Measurements from ENCODE around the gene LOX.

LOX gene

GRCh38 chr5:122124766-122125165 is 46.7 kb upstream of the LOX start:
- TF ChIP-seq CTCF (IDR thresholded peaks at IDR 0.05; ENCODE audit: insufficient read depth, low read length): no peak
- TF ChIP-seq POLR2AphosphoS5 (IDR thresholded peaks at IDR 0.05; ENCODE audit: low read depth): no peak
- no peak for TF ChIP-seq SPI1 (IDR thresholded peaks at IDR 0.05; ENCODE audit: borderline replicate concordance, low read depth)
- TF ChIP-seq GABPA (IDR thresholded peaks at IDR 0.05; ENCODE audit: low read depth): no peak
- no peak for TF ChIP-seq REST (IDR thresholded peaks at IDR 0.05; ENCODE audit: insufficient replicate concordance, low read depth)
- no peak overlapping the region for H3K27ac ChIP-seq (replicated peaks)
- DNase-seq (ENCODE audit: low read depth in 1 of 2, low spot score in 1 of 2): no peak

GRCh38 chr5:122121479-122122465 is 43.7 kb upstream of the LOX start:
- TF ChIP-seq CTCF (IDR thresholded peaks at IDR 0.05; ENCODE audit: insufficient read depth, low read length) (no peak), POLR2AphosphoS5 (IDR thresholded peaks at IDR 0.05; ENCODE audit: low read depth) (no peak), REST (IDR thresholded peaks at IDR 0.05; ENCODE audit: insufficient replicate concordance, low read depth) (no peak), SPI1 (IDR thresholded peaks at IDR 0.05; ENCODE audit: borderline replicate concordance, low read depth) (no peak), GABPA (IDR thresholded peaks at IDR 0.05; ENCODE audit: low read depth) (no peak)
- no peaks in the 10 kb centered on the region for H3K27me3 ChIP-seq (ENCODE audit: insufficient read depth, poor library complexity, severe bottlenecking)
- DNase-seq (ENCODE audit: low read depth in 1 of 2, low spot score in 1 of 2): no peak
- H3K27ac ChIP-seq (replicated peaks): no peak overlapping the region
- no peak overlapping the region for H3K4me3 ChIP-seq (replicated peaks; ENCODE audit: insufficient read depth, low read length)

More at GRCh38 chr5:122124766-122125165, 46.7 kb upstream of the LOX start:
- H3K4me3 ChIP-seq (replicated peaks; ENCODE audit: insufficient read depth, low read length): no peak overlapping the region
- H3K27me3 ChIP-seq (ENCODE audit: insufficient read depth, poor library complexity, severe bottlenecking): no peaks in the 10 kb centered on the region

- H3K4me3 ChIP-seq (replicated peaks; ENCODE audit: insufficient read depth, low read length): no peak overlapping the region
- no peak for TF ChIP-seq CTCF (IDR thresholded peaks at IDR 0.05; ENCODE audit: insufficient read depth, low read length)
- no peak for TF ChIP-seq SPI1 (IDR thresholded peaks at IDR 0.05; ENCODE audit: borderline replicate concordance, low read depth)
- no peak overlapping the region for H3K27ac ChIP-seq (replicated peaks)
- no peaks in the 10 kb centered on the region for H3K27me3 ChIP-seq (ENCODE audit: insufficient read depth, poor library complexity, severe bottlenecking)
- DNase-seq (ENCODE audit: low read depth in 1 of 2, low spot score in 1 of 2): peak; percentile 3 to 6
Measured at GRCh38 chr5:122120957-122121356, 42.9 kb upstream of the LOX start.

Data from HL-60 (cell line).